H1 (cell line): ENCODE results near the gene IL16. TPM values are rescaled to one million over a fixed set of nuclear protein-coding genes. Genes with fewer than 3 reads are reported as not detected.

Experiments
- CTCF ChIA-PET: fragments of 300-600 bp; sonication (Branson Sonifier 250); formaldehyde crosslinking; loops from one replicate; lab custom pipeline; 2021; ENCODE audit not compliant: partially characterized antibody; lab: Charles Lee
- POLR2A ChIA-PET: fragments of 300-600 bp; sonication (Branson Sonifier 250); formaldehyde crosslinking; loops from one replicate; lab custom pipeline; 2021; ENCODE audit warnings: inconsistent platforms; ENCODE audit not compliant: partially characterized antibody; lab: Charles Lee
- DNase-seq, 2 experiments: peaks; one replicate each; pipeline versions ENCODE4 v3.0.0 to v3.0.0-alpha.2; 2010 to 2022; ENCODE audit warnings: low spot score in 2 of 2, low read depth in 1 of 2, mixed read lengths in 1 of 2
- FAIRE-seq: peaks from 2 replicates; lab custom pipeline; 2011; peaks lifted over from hg19 to GRCh38; lab: Jason Lieb, UNC
- H2AFZ ChIP-seq: 2 replicates; pipeline ENCODE4 v1.8.1; 2012; ENCODE audit warnings: low read length, inconsistent platforms
- H2AK5ac ChIP-seq: 2 replicates; pipeline ENCODE4 v1.6.1; 2013; ENCODE audit warnings: low read depth, low read length
- H2BK120ac ChIP-seq: replicated peaks from 2 replicates; pipeline ENCODE3; 2013; ENCODE audit warnings: low read depth, low read length, inconsistent platforms
- H2BK12ac ChIP-seq: 2 replicates; pipeline ENCODE4 v1.6.1; 2013; ENCODE audit warnings: low read depth, low read length
- H2BK15ac ChIP-seq: 2 replicates; pipeline ENCODE4 v1.6.1; 2013; ENCODE audit warnings: low read length
- H2BK20ac ChIP-seq: 2 replicates; pipeline ENCODE4 v1.6.1; 2013; ENCODE audit warnings: low read length
- H2BK5ac ChIP-seq: 2 replicates; pipeline ENCODE4 v1.6.1; 2013; ENCODE audit warnings: low read depth, low read length
- H3K14ac ChIP-seq: 2 replicates; pipeline ENCODE4 v1.6.1; 2013; ENCODE audit warnings: inconsistent platforms; ENCODE audit not compliant: insufficient read length
- H3K18ac ChIP-seq: 2 replicates; pipeline ENCODE4 v1.6.1; 2013; ENCODE audit warnings: low read length; ENCODE audit errors: extremely low read depth
- H3K23ac ChIP-seq: 2 replicates; pipeline ENCODE4 v1.6.1; 2013; ENCODE audit warnings: inconsistent platforms; ENCODE audit not compliant: insufficient read length
- H3K23me2 ChIP-seq: 2 replicates; pipeline ENCODE4 v1.6.1; 2013; ENCODE audit warnings: low read depth, low read length
- H3K27ac ChIP-seq: 2 replicates; pipeline ENCODE4 v1.6.1; 2011; ENCODE audit warnings: low read depth, low read length, inconsistent platforms
- H3K27me3 ChIP-seq, 4 experiments: replicated peaks in 1 of 4; 1 replicate in 1 of 4; 2 replicates in 3 of 4; pipeline versions ENCODE4 v1.6.1 to v1.8.1; 2011 to 2013; ENCODE audit warnings: low read length in 3 of 4, mild to moderate bottlenecking in 3 of 4, inconsistent platforms in 2 of 4, mixed read lengths in 2 of 4, moderate library complexity in 1 of 4; ENCODE audit not compliant: control insufficient read depth in 3 of 4, insufficient read depth in 3 of 4; ENCODE audit errors: extremely low read depth in 1 of 4
- H3K36me3 ChIP-seq, 4 experiments: 2 replicates each; pipeline versions ENCODE4 v1.6.1 to v1.8.1; 2011 to 2013; ENCODE audit warnings: mild to moderate bottlenecking in 4 of 4, low read length in 3 of 4, moderate library complexity in 2 of 4, control low read depth in 1 of 4, inconsistent platforms in 1 of 4; ENCODE audit not compliant: insufficient read depth in 4 of 4, control insufficient read depth in 2 of 4
- H3K4ac ChIP-seq: replicated peaks from 2 replicates; pipeline ENCODE3; 2013; ENCODE audit warnings: low read length, low read depth, mixed read lengths, inconsistent platforms; ENCODE audit not compliant: insufficient read length
- H3K4me1 ChIP-seq, 4 experiments: replicated peaks in 1 of 4; 1 replicate in 1 of 4; 2 replicates in 3 of 4; pipeline versions ENCODE4 v1.6.1 to v1.8.1; 2011 to 2013; ENCODE audit warnings: low read length in 3 of 4, inconsistent platforms in 2 of 4, mixed read lengths in 1 of 4; ENCODE audit not compliant: insufficient read depth in 4 of 4, control insufficient read depth in 3 of 4
- H3K4me2 ChIP-seq, 2 experiments: 2 replicates each; pipeline versions ENCODE4 v1.6.1 to v1.8.1; 2011 to 2013; ENCODE audit warnings: low read depth in 2 of 2, low read length in 2 of 2, control low read depth in 1 of 2, inconsistent platforms in 1 of 2, mild to moderate bottlenecking in 1 of 2; ENCODE audit not compliant: insufficient read depth in 1 of 2
- H3K4me3 ChIP-seq, 4 experiments: fragments of 200-600, 300-600 bp in 1 of 4; sonication (generic), shearing (Covaris generic), sonication (Bioruptor Twin) in 1 of 4; 2 replicates each; pipeline versions ENCODE4 v1.5.1 to v1.8.1; 2011 to 2016; ENCODE audit warnings: low read length in 4 of 4, low read depth in 3 of 4, control low read depth in 2 of 4, inconsistent platforms in 2 of 4, mild to moderate bottlenecking in 2 of 4, mixed read lengths in 1 of 4, moderate library complexity in 1 of 4; ENCODE audit not compliant: insufficient read depth in 2 of 4; ENCODE audit errors: extremely low read depth in 1 of 4
- H3K56ac ChIP-seq: replicated peaks from 2 replicates; pipeline ENCODE3; 2013; ENCODE audit warnings: low read depth, mild to moderate bottlenecking, mixed read lengths, low read length, inconsistent platforms; ENCODE audit not compliant: insufficient read length
- H3K79me1 ChIP-seq: 2 replicates; pipeline ENCODE4 v1.6.1; 2013; ENCODE audit warnings: low read depth, low read length, control low read depth
- H3K79me2 ChIP-seq, 2 experiments: 2 replicates each; pipeline versions ENCODE4 v1.6.1 to v1.8.1; 2012 to 2013; ENCODE audit warnings: low read length in 2 of 2, mild to moderate bottlenecking in 2 of 2, inconsistent platforms in 1 of 2; ENCODE audit not compliant: insufficient read depth in 2 of 2, control insufficient read depth in 1 of 2
- H3K9ac ChIP-seq, 4 experiments: replicated peaks in 1 of 4; 1 replicate in 1 of 4; 2 replicates in 3 of 4; pipeline versions ENCODE4 v1.6.1 to v1.8.1; 2011 to 2013; ENCODE audit warnings: low read depth in 3 of 4, low read length in 3 of 4, control low read depth in 2 of 4, mild to moderate bottlenecking in 2 of 4, moderate library complexity in 2 of 4, inconsistent platforms in 1 of 4; ENCODE audit errors: extremely low read depth in 1 of 4
- H3K9me3 ChIP-seq, 2 experiments: 2 replicates each; pipeline versions ENCODE4 v1.6.1 to v1.8.1; 2012 to 2013; ENCODE audit warnings: mild to moderate bottlenecking in 2 of 2, moderate library complexity in 2 of 2, control low read depth in 1 of 2, inconsistent platforms in 1 of 2, low read depth in 1 of 2, low read length in 1 of 2, mixed read lengths in 1 of 2; ENCODE audit not compliant: insufficient read depth in 2 of 2
- H4K20me1 ChIP-seq, 2 experiments: replicated peaks in 1 of 2; 2 replicates each; pipeline versions ENCODE3 to v1.8.1; 2011 to 2013; ENCODE audit warnings: inconsistent platforms in 2 of 2, low read length in 2 of 2, mild to moderate bottlenecking in 1 of 2; ENCODE audit not compliant: insufficient read depth in 2 of 2, control insufficient read depth in 1 of 2
- H4K5ac ChIP-seq: 2 replicates; pipeline ENCODE4 v1.6.1; 2013; ENCODE audit warnings: low read length, low read depth, mixed read lengths, inconsistent platforms; ENCODE audit not compliant: insufficient read length
- H4K8ac ChIP-seq: 2 replicates; pipeline ENCODE4 v1.8.0; 2013; ENCODE audit warnings: mild to moderate bottlenecking, moderate library complexity, low read length, inconsistent platforms; ENCODE audit not compliant: insufficient read depth; ENCODE audit errors: extremely low read depth
- H4K91ac ChIP-seq: replicated peaks from 2 replicates; pipeline ENCODE3; 2013; ENCODE audit warnings: low read length, mixed read lengths, inconsistent platforms; ENCODE audit not compliant: insufficient read length
- SIRT6 ChIP-seq: IDR thresholded peaks from one replicate; pipeline ENCODE4 v1.7.1; 2012; ENCODE audit warnings: low read length, inconsistent platforms
- TBP ChIP-seq: IDR thresholded peaks from 2 replicates; pipeline ENCODE4 v1.6.1; 2011; ENCODE audit warnings: low read depth, low read length, improper control_type of control experiment
- WGBS, 2 experiments: shearing (Covaris generic) in 1 of 2; methylation state at CpG; one replicate each; pipeline versions ENCODE4 v1.1.6 to v1.1.7; 2013 to 2015; ENCODE audit warnings: low lambda C conversion rate in 2 of 2, mixed read lengths in 2 of 2, inconsistent platforms in 1 of 2, low coverage in 1 of 2, missing lambda C conversion rate in 1 of 2; ENCODE audit not compliant: insufficient replicate concordance in 2 of 2, insufficient coverage in 1 of 2, insufficient read length in 1 of 2; ENCODE audit errors: extremely low coverage in 1 of 2, missing lambda C conversion rate in 1 of 2; 5-methylcytosine and 5-hydroxymethylcytosine counted together
- polyA plus RNA-seq, 7 experiments: library from polyadenylated mRNA; depleted of rRNA in 3 of 7; stranded (reverse) in 5 of 7; unstranded in 2 of 7; fragments of >200 nt in 5 of 7; fragments of 200-250 nt in 2 of 7; gene quantifications; 1 replicate in 5 of 7; 2 replicates in 1 of 7; 4 replicates in 1 of 7; pipeline versions ENCODE4 v1.2.1 to v1.2.3, GENCODE V29; 2011 to 2013; ENCODE audit warnings: missing spikeins in 2 of 7, mixed read lengths in 2 of 7
- total RNA-seq: library from RNA; stranded (reverse); fragmentation: NEBNext Ultra II Directional; extraction: Animal tissue kit (Norgen Biotek cat#: 25700); gene quantifications from 2 replicates; pipeline ENCODE4 v1.2.1, GENCODE V29; 2021

IL16 gene
- total and polyA plus RNA-seq, 2 of the 8 experiments (the other 6 are each of a cell fraction or from before 2014, with no cell fraction given) = 0.03 to 0.09 TPM

GRCh38 chr15:81197688-81198281 lies 1.1 kb downstream of the IL16 start:
- FAIRE-seq (no peak), DNase-seq (no peak)
- H2AFZ ChIP-seq = 0 out of 2 replicates have a peak overlapping the region, but pooled peaks have one; percentile 36
- CTCF ChIA-PET = interaction anchor here (0.7 to 6.5 kb wide), 5 partner anchors 12 to 70 kb away, joined by 3 to 46 read pairs (median 5); no protein-coding TSS in a partner anchor
- H3K79me1 ChIP-seq = no peaks in the 10 kb centered on the region
- H3K79me2 ChIP-seq = no peaks in the 10 kb centered on the region
- no peak overlapping the region for H2BK20ac ChIP-seq
- no peak overlapping the region for H3K4me2 ChIP-seq
- TF ChIP-seq SIRT6 (no peak), TBP (peak; percentile 51; the same call in 1 of the 2 replicates)
- TF ChIP-seq, all 59 proteins: peak for 1
- Histone ChIP-seq H3K4me1 (no peaks in the 10 kb centered on the region), H3K56ac (no peak overlapping the region), H4K91ac (no peak overlapping the region), H4K8ac (no peak overlapping the region), H3K14ac (no peak overlapping the region), H3K4ac (no peak overlapping the region), H3K18ac (no peak overlapping the region), H3K27ac (no peak overlapping the region), H4K5ac (no peak overlapping the region), H3K23ac (no peak overlapping the region), H3K23me2 (no peaks in the 10 kb centered on the region; the same call in 1 of the 2 replicates), H4K20me1 (no peaks in the 10 kb centered on the region), H2AK5ac (no peak overlapping the region), H3K9ac (no peak overlapping the region), H3K9me3 (no peaks in the 10 kb centered on the region), H2BK5ac (no peak overlapping the region), H2BK12ac (no peak overlapping the region), H3K36me3 (no peaks in the 10 kb centered on the region), H3K4me3 (no peak overlapping the region), H2BK120ac (no peak overlapping the region), H2BK15ac (no peak overlapping the region), H3K27me3 (no peaks in the 10 kb centered on the region)
- POLR2A ChIA-PET = no interaction called here
- WGBS, 2 experiments = 84% methylated on average over 7 of the region's 7 CpGs; no CpG with 5 or more reads in 1 of the 2 experiments
